ENCODE results near the gene NOVA2. TPM values are rescaled to one million over a fixed set of nuclear protein-coding genes. Genes with fewer than 3 reads are reported as not detected.

The NOVA2 gene
- total RNA-seq, 6 donors from 2014 or later = 4.7 to 19.0 (median 13.9) TPM

DNA sequence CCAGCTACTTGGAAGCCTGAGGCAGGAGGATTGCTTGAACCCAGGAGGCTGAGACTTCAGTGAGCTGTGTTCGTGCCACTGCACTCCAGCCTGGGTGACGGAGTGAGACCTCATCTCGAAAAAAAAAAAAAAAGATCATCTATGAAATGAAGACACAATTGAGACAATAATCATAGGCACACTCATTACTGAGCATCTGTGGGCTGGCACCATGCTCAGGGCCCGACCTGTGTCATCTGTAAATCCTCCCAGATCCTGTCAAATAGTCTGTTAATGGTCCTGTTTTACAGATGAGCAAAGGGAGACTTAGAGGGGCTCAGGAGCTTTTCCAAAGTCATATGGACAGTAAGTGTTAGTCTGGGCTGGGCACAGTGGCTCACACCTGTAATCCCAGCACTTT, 54.9 kb downstream of the NOVA2 start:
- TF ChIP-seq POLR2A (IDR thresholded peaks at IDR 0.05) = no peak
- TF ChIP-seq CTCF (IDR thresholded peaks at IDR 0.05) = no peak
- no peak for TF ChIP-seq POLR2AphosphoS5 (IDR thresholded peaks at IDR 0.05)
- TF ChIP-seq EP300 (IDR thresholded peaks at IDR 0.05) = no peak

GRCh38 chr19:45917421-45918091, 56.1 kb downstream of the NOVA2 start:
- ATAC-seq (ENCODE audit: low FRiP score in 2 of 2) = no peak
- TF ChIP-seq POLR2A (IDR thresholded peaks at IDR 0.05) (no peak), POLR2AphosphoS5 (IDR thresholded peaks at IDR 0.05) (no peak), EP300 (IDR thresholded peaks at IDR 0.05) (no peak), CTCF (IDR thresholded peaks at IDR 0.05) (no peak)

More for the DNA sequence above, 54.9 kb downstream of the NOVA2 start:
- no peaks in the 10 kb centered on the region for H3K36me3 ChIP-seq
- H3K4me3 ChIP-seq = no peak overlapping the region
- no peak overlapping the region for H3K27ac ChIP-seq
- DNase-seq (no peak), ATAC-seq (ENCODE audit: low FRiP score in 2 of 2) (no peak)
- WGBS, 2 donors = 66 to 84% methylated on average over 4 of the region's 4 CpGs
- no peaks in the 10 kb centered on the region for H3K27me3 ChIP-seq
- no peaks in the 10 kb centered on the region for H3K9me3 ChIP-seq
- H3K4me1 ChIP-seq = no peaks in the 10 kb centered on the region

GRCh38 chr19:45913874-45914830, 59.5 kb downstream of the NOVA2 start, which contains the start of gene NANOS2:
NANOS2 (minus strand) TSS chr19:45914778; CDS start chr19:45914693, 85 bp downstream.
- 33 to 67% methylated on average over 19 to 43 of the region's 44 CpGs for WGBS, 2 donors
- ATAC-seq (ENCODE audit: low FRiP score in 2 of 2) = peak; percentile 40 to 45

More at GRCh38 chr19:45917421-45918091, 56.1 kb downstream of the NOVA2 start:
- Histone ChIP-seq H3K9me3 (no peaks in the 10 kb centered on the region), H3K27ac (no peak overlapping the region), H3K27me3 (no peaks in the 10 kb centered on the region), H3K4me1 (no peaks in the 10 kb centered on the region), H3K4me3 (no peak overlapping the region), H3K36me3 (no peaks in the 10 kb centered on the region)
- DNase-seq = no peak
- 50 to 56% methylated on average over 4 of the region's 4 CpGs for WGBS, 2 donors

DNA sequence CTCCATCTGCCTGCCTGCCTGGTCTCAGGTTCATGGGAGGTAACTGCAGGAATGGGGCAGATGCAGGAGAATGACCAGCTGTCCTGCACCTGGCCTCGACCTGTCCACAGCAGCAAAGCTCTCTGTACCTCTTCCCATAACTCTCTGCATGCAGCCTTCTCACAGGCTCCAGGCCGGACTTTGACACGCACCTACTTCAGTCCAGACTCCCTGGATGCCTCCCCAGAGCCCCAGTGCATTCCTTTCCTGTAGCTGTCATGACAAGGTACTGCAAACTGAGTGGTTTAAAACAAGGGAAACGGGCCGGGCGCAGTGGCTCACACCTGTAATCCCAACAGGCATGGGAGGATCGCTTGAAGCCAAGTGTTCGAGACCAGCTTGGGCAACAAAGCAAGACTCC, 62.4 kb downstream of the NOVA2 start:
- DNase-seq (no peak), ATAC-seq (ENCODE audit: low FRiP score in 2 of 2) (no peak)
- H3K36me3 ChIP-seq = no peaks in the 10 kb centered on the region
- WGBS, 2 donors = 66 to 80% methylated on average over 8 of the region's 8 CpGs
- no peak overlapping the region for H3K4me3 ChIP-seq
- H3K9me3 ChIP-seq = no peaks in the 10 kb centered on the region
- no peaks in the 10 kb centered on the region for H3K27me3 ChIP-seq
- TF ChIP-seq POLR2A (IDR thresholded peaks at IDR 0.05) (no peak), POLR2AphosphoS5 (IDR thresholded peaks at IDR 0.05) (no peak), EP300 (IDR thresholded peaks at IDR 0.05) (no peak)
- no peaks in the 10 kb centered on the region for H3K4me1 ChIP-seq
- H3K27ac ChIP-seq = no peak overlapping the region

More at GRCh38 chr19:45913874-45914830, 59.5 kb downstream of the NOVA2 start, which contains the start of gene NANOS2:
- no peaks in the 10 kb centered on the region for H3K36me3 ChIP-seq
- TF ChIP-seq EP300 (IDR thresholded peaks at IDR 0.05) = no peak
- TF ChIP-seq CTCF (IDR thresholded peaks at IDR 0.05) = peak in 2 of 6 experiments; percentile 8 to 12
- TF ChIP-seq POLR2AphosphoS5 (IDR thresholded peaks at IDR 0.05) = no peak
- no peak for TF ChIP-seq POLR2A (IDR thresholded peaks at IDR 0.05)
- H3K27me3 ChIP-seq = no peaks in the 10 kb centered on the region
- H3K27ac ChIP-seq = no peak within 1 kb of the TSS
- H3K4me1 ChIP-seq = no peaks in the 10 kb centered on the region
- H3K4me3 ChIP-seq = no peak within 1 kb of the TSS
- no peaks in the 10 kb centered on the region for H3K9me3 ChIP-seq
- peak in 1 of 2 donors; percentile 67 for DNase-seq

- Histone ChIP-seq H3K27me3 (no peaks in the 10 kb centered on the region), H3K27ac (no peak overlapping the region), H3K9me3 (no peaks in the 10 kb centered on the region), H3K36me3 (no peaks in the 10 kb centered on the region), H3K4me1 (no peaks in the 10 kb centered on the region), H3K4me3 (no peak overlapping the region)
- 73 to 74% methylated on average over 5 of the region's 5 CpGs for WGBS, 2 donors
- ATAC-seq (ENCODE audit: low FRiP score in 2 of 2) (no peak), DNase-seq (no peak)
- TF ChIP-seq POLR2AphosphoS5 (IDR thresholded peaks at IDR 0.05) = no peak
- TF ChIP-seq POLR2A (IDR thresholded peaks at IDR 0.05) = no peak
- TF ChIP-seq CTCF (IDR thresholded peaks at IDR 0.05) = no peak
- TF ChIP-seq EP300 (IDR thresholded peaks at IDR 0.05) = no peak
These were observed 64.7 kb downstream of the NOVA2 start for GRCh38 chr19:45908956-45909355.
